BE2C (cell line): ENCODE data around the gene OR51A7. TPM values are rescaled to one million over a fixed set of nuclear protein-coding genes. Genes with fewer than 3 reads are reported as not detected.
"Not testable (repeated sequence)": the region's sequence is repeated elsewhere in the genome, so short reads cannot be mapped to it uniquely, and the experiment has no call there.

Experiments used
- DNase-seq: peaks from one replicate; pipeline ENCODE4 v3.0.0-alpha.2; 2020
- H3K27me3 ChIP-seq: fragments of 250-450 bp; sonication (Bioruptor Pico); 2 replicates; pipeline ENCODE4 v1.5.1; 2020; ENCODE audit warnings: mild to moderate bottlenecking
- H3K36me3 ChIP-seq: fragments of 250-450 bp; sonication (Bioruptor Pico); 2 replicates; pipeline ENCODE4 v1.5.1; 2020; ENCODE audit warnings: mild to moderate bottlenecking
- H3K4me1 ChIP-seq: fragments of 250-450 bp; sonication (Bioruptor Pico); 2 replicates; pipeline ENCODE4 v1.5.1; 2020
- H3K4me3 ChIP-seq: 2 replicates; pipeline ENCODE4 v1.5.1; 2011; ENCODE audit warnings: low read depth, low read length
- H3K9me3 ChIP-seq: fragments of 250-450 bp; sonication (Bioruptor Pico); 2 replicates; pipeline ENCODE4 v1.5.1; 2020
- polyA plus RNA-seq: library from polyadenylated mRNA; unstranded; fragments of >200 nt; gene quantifications from one replicate; pipeline ENCODE4 v1.2.1, GENCODE V29; 2012; ENCODE audit warnings: low read depth, missing spikeins; ENCODE audit not compliant: insufficient read length, insufficient read depth
- TF ChIP-seq, protein P1 (sequence below): IDR thresholded peaks from 2 replicates; pipeline ENCODE4 v1.5.1; 2012; ENCODE audit warnings: mild to moderate bottlenecking, low read depth, low read length

Gene OR51A7, protein sequence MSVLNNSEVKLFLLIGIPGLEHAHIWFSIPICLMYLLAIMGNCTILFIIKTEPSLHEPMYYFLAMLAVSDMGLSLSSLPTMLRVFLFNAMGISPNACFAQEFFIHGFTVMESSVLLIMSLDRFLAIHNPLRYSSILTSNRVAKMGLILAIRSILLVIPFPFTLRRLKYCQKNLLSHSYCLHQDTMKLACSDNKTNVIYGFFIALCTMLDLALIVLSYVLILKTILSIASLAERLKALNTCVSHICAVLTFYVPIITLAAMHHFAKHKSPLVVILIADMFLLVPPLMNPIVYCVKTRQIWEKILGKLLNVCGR
- not detected for polyA plus RNA-seq

DNA sequence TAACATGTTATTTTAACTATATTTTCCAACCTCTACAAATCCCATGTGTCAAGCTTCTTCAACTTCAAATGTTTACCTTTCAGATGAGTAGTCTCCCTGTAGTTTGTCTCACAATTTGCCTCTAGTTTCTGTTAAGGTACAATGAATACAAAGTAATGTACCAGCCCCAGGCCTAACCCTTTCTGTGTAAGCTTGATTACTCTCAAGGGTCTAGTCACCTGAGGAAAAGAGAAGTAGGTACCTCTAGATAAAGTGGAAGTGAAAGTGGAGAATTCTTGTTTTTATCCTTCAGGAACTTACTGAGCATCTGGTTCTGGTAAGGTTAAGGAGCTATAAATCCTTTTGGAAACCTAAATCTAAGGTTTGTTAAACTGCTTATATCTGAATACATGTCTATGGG lies at the start of gene OR51A7:
OR51A7 (plus strand) TSS at position 300 of the 400 bp plus-strand sequence. CDS start 3,587 bp downstream, outside the sequence.
- no peak for DNase-seq
- H3K4me1 ChIP-seq, result no peaks in the 10 kb centered on the region
- no peaks in the 10 kb centered on the region for H3K36me3 ChIP-seq
- H3K4me3 ChIP-seq, result no peak within 1 kb of the TSS
- no peaks in the 10 kb centered on the region for H3K27me3 ChIP-seq
- TF ChIP-seq, protein P1, sequence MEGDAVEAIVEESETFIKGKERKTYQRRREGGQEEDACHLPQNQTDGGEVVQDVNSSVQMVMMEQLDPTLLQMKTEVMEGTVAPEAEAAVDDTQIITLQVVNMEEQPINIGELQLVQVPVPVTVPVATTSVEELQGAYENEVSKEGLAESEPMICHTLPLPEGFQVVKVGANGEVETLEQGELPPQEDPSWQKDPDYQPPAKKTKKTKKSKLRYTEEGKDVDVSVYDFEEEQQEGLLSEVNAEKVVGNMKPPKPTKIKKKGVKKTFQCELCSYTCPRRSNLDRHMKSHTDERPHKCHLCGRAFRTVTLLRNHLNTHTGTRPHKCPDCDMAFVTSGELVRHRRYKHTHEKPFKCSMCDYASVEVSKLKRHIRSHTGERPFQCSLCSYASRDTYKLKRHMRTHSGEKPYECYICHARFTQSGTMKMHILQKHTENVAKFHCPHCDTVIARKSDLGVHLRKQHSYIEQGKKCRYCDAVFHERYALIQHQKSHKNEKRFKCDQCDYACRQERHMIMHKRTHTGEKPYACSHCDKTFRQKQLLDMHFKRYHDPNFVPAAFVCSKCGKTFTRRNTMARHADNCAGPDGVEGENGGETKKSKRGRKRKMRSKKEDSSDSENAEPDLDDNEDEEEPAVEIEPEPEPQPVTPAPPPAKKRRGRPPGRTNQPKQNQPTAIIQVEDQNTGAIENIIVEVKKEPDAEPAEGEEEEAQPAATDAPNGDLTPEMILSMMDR, result no peak
- no peaks in the 10 kb centered on the region for H3K9me3 ChIP-seq

DNA sequence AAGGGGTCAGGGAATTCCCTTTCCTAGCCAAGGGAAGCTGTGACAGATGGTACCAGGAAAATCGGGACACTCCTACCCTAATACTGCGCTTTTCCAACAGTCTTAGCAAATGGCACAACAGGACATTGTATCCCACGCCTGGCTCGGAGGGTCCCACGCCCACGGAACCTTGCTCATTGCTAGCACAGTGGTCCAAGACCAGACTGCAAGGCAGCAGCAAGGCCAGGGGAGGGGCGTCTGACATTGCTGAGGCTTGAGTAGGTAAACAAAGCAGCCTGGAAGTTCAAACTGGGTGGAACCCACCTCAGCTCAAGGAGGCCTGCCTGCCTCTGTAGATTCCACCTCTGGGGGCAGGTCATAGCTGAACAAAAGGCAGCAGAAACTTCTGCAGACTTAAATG lies 49.3 kb upstream of the OR51A7 start:
- H3K36me3 ChIP-seq, H3K4me1 ChIP-seq, H3K4me3 ChIP-seq, H3K9me3 ChIP-seq, H3K27me3 ChIP-seq, DNase-seq: not testable (repeated sequence)

DNA sequence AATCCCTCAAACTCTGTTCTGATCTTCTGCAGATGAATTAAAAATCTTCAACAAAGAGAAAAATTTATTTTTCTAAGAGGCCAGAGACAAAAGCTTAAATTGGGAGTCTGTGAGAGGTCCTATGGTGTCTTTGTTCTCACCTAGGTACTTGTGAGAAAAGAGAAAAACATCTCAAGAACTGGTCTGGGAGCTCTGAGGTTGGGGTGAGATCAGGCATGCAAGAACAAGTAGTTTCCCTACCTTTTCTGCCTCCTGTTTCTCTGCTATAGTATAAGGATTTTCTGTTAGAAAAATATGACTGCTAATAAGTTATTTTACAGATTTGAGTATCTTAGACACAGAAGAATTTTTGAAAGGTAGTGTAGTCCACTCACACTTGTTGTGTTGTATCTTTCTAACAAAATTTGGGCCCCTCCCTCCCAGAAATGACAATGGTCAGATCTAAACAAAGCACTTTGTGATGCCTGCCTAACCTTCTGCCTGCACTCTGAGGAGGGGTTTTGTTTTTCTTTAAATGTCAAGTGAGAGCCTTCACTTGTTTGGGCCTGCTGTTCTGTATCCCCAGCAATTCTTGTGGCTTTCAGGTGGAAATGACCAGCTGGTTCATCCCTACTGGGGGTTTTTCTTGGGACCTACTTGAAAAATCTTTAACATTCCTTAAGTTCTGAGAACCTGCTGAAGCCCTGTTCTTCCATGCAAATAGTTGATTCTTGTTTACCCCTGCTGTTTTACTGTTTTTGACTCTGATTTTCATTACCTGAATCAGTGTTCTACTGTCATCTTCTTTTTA lies 40.9 kb upstream of the OR51A7 start:
- DNase-seq, result no peak
- TF ChIP-seq, protein P1, result no peak
- no peaks in the 10 kb centered on the region for H3K4me1 ChIP-seq

DNA sequence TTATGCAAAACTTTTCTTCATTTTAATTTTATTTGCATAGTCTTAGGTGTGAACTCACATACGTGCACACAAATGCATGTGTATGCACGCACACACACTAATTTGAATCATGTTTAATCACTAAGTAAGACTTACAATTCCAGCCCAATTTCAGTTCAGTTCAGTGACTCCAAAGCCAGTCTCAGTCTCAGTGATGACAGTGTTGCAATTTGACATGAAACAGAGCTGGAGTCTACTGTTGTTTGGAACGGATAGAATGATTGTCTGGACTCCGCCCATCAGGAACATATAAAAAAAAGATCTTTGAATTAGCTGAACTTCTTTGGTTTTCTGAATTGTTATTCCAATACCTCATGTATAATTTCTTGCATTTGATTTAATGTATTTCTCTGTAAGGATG lies 39.7 kb upstream of the OR51A7 start:
- Histone ChIP-seq H3K4me3 (no peak overlapping the region), H3K4me1 (no peaks in the 10 kb centered on the region), H3K36me3 (no peaks in the 10 kb centered on the region), H3K27me3 (no peaks in the 10 kb centered on the region), H3K9me3 (no peaks in the 10 kb centered on the region)
- DNase-seq, result no peak
- TF ChIP-seq, protein P1, result no peak

More for the DNA sequence above, 40.9 kb upstream of the OR51A7 start:
- Histone ChIP-seq H3K9me3 (no peaks in the 10 kb centered on the region), H3K36me3 (no peaks in the 10 kb centered on the region), H3K4me3 (no peak overlapping the region), H3K27me3 (no peaks in the 10 kb centered on the region)

DNA sequence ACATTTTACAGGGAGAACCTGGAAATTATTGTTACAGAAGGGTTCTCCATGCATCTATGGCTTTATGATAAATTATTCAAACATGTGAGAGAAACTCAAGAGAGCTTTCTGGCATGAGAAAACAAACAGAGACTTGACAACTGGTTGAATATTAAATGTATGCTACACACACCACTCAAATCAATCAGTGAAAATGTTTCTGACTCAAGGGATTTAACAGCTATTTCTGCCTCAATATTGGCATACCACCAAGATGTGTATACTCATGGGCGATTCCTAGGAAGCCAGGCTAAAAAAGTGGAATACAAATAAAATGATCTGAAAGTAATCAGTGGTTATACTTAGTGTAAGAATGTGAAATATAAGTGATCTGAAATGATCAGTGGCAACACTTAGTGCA lies 37.7 kb upstream of the OR51A7 start:
- no peak for DNase-seq
- H3K36me3 ChIP-seq, result no peaks in the 10 kb centered on the region
- no peaks in the 10 kb centered on the region for H3K27me3 ChIP-seq
- H3K4me3 ChIP-seq, result no peak overlapping the region
- no peaks in the 10 kb centered on the region for H3K4me1 ChIP-seq
- TF ChIP-seq, protein P1, result no peak
- no peaks in the 10 kb centered on the region for H3K9me3 ChIP-seq

DNA sequence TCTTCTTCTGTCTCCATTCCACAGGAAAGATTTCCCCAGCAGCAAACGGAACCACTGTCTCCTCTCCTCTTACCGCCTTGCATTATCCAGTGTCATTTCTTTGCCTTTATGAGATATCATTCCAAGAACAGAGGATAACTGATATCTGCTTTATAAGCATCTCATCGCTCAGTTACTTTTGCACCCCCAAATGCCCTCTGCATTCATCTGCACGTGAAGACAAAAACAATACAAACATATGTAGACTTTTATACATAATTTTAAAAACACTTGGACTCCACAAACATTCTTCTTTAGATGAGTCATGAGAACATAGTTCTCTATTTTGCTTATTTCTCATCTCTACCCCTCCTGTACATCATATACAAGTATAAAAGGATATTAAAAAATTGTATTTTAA lies 22.4 kb upstream of the OR51A7 start:
- no peaks in the 10 kb centered on the region for H3K27me3 ChIP-seq
- no peaks in the 10 kb centered on the region for H3K9me3 ChIP-seq
- H3K4me1 ChIP-seq, result no peaks in the 10 kb centered on the region
- no peak overlapping the region for H3K4me3 ChIP-seq
- TF ChIP-seq, protein P1, result no peak
- DNase-seq, result no peak
- no peaks in the 10 kb centered on the region for H3K36me3 ChIP-seq
